GM06990 (cell line): Measurements from ENCODE around the gene NFYA.

ENCODE experiments used
- DNase-seq: peaks from one replicate; pipeline ENCODE4 v3.0.0-alpha.2; 2011; ENCODE audit not compliant: insufficient read length; ENCODE audit errors: extremely low read depth
- H3K27me3 ChIP-seq: replicated peaks from 2 replicates; pipeline ENCODE4 v1.6.0; 2011; ENCODE audit warnings: low read length; ENCODE audit not compliant: control insufficient read depth, insufficient read depth
- H3K36me3 ChIP-seq: 2 replicates; pipeline ENCODE4 v1.5.1; 2011; ENCODE audit warnings: low read length; ENCODE audit not compliant: control insufficient read depth, insufficient read depth
- H3K4me3 ChIP-seq: replicated peaks from 2 replicates; pipeline ENCODE4 v1.5.1; 2011; ENCODE audit warnings: low read depth, mild to moderate bottlenecking, control low read depth, low read length
- CTCF ChIP-seq: IDR thresholded peaks from 2 replicates; pipeline ENCODE4 v1.5.1; 2011; ENCODE audit warnings: low read length, control low read depth, mild to moderate bottlenecking, inconsistent platforms; ENCODE audit not compliant: insufficient read depth, poor library complexity, severe bottlenecking

Gene NFYA

GRCh38 chr6:41053041-41053440, 19.7 kb upstream of the NFYA start, which contains the start of gene APOBEC2:
Gene APOBEC2 (plus strand): TSS chr6:41053202. CDS start chr6:41053348, 146 bp downstream.
- TF ChIP-seq CTCF = no peak
- Histone ChIP-seq H3K27me3 (no peaks in the 10 kb centered on the region), H3K4me3 (no peak within 1 kb of the TSS), H3K36me3 (no peaks in the 10 kb centered on the region; the same call in 1 of the 2 replicates)
- no peak for DNase-seq

DNA sequence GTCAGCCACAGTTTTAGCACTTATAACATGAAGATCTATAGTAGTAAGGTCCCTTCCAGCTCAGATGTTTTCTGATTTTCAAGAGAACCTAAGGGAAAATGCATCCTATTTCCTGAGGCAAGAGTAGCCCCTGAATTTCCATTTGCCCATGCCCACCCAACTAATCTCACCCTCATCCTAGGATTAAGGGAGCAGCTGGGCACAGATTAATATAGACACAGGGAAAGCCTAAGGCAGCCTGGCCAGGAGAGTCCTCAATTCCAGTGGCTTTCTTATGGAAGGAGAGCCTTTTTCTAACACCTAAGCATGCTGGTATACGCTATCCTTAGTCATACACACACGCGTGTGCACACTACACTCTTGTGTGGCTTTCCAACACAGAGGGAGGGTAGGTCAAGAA, 18.3 kb upstream of the NFYA start:
- no peaks in the 10 kb centered on the region; the same call in 1 of the 2 replicates for H3K36me3 ChIP-seq
- no peak overlapping the region for H3K4me3 ChIP-seq
- H3K27me3 ChIP-seq = no peaks in the 10 kb centered on the region
- no peak for DNase-seq
- TF ChIP-seq CTCF = no peak

DNA sequence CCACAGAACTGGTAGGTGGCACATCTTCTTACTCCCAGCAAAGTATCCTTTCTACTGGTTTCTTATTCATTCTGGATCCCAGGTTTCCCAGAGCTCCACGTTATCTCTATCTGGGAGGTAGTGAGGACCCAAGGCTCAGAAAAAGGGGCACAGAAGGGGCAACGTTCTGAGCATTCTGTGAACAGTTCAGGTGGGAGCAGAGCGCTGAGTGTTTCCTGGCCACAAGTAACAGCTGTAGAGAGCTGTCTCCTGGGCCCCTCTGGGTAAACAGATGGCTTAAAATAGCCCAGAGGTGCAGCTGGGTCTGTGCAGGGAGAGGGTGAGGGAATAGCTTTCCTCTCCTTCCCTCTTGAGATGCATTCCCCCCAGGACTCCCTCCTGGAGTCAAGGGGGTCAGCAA, 17.6 kb upstream of the NFYA start:
- Histone ChIP-seq H3K27me3 (no peaks in the 10 kb centered on the region), H3K4me3 (no peak overlapping the region), H3K36me3 (no peaks in the 10 kb centered on the region; the same call in 1 of the 2 replicates)
- no peak for DNase-seq
- no peak for TF ChIP-seq CTCF

- H3K36me3 ChIP-seq = peaks cover 2% of the 10 kb centered on the region; the same call in 1 of the 2 replicates
- no peak for DNase-seq
- no peak for TF ChIP-seq CTCF
- no peaks in the 10 kb centered on the region for H3K27me3 ChIP-seq
- H3K4me3 ChIP-seq = no peak overlapping the region
Observed at GRCh38 chr6:41056768-41057490, 15.8 kb upstream of the NFYA start.

DNA sequence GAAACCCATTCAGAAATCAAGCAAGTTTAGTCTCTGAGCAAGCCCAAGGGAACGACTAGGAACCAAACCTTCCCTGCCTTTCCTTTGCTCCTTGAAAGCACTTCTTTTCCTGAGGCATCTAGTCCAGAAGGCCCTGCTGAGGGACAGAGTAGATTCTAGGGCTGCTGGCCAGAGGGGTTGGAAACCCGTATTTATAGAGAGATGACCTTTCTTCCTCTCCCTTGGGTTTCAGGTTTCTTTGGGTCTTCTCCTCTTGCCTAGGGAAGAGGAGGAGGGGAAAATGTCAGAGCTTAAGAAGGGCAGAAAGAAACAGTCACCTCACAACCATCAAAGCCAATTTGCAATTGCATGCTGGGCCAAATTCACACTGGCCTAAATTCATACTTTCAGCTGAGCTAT, 14.0 kb upstream of the NFYA start:
- no peak for TF ChIP-seq CTCF
- no peak overlapping the region for H3K4me3 ChIP-seq

More for the DNA sequence above, 14.0 kb upstream of the NFYA start:
- Histone ChIP-seq H3K27me3 (no peaks in the 10 kb centered on the region), H3K36me3 (peaks cover 2% of the 10 kb centered on the region; the same call in 1 of the 2 replicates)
- DNase-seq = no peak
